ENCODE results near the gene CD59.
"Not testable (repeated sequence)": the region's sequence is repeated elsewhere in the genome, so short reads cannot be mapped to it uniquely, and the experiment has no call there.

CD59 gene

GRCh38 chr11:33713151-33713855 is 22.9 kb downstream of the CD59 start:
- no peak for DNase-seq

GRCh38 chr11:33712436-33712835 is 23.8 kb downstream of the CD59 start:
- no peak for DNase-seq

- no peak for DNase-seq
These were observed 26.8 kb downstream of the CD59 start for GRCh38 chr11:33709466-33709865.

- DNase-seq, result no peak
These were observed 27.2 kb downstream of the CD59 start for GRCh38 chr11:33708985-33709384.

- not testable (repeated sequence) for DNase-seq
These were observed 28.4 kb downstream of the CD59 start for GRCh38 chr11:33707831-33708230.

GRCh38 chr11:33706966-33707365 is 29.3 kb downstream of the CD59 start:
- no peak for DNase-seq

GRCh38 chr11:33706546-33706945 is 29.7 kb downstream of the CD59 start:
- no peak for DNase-seq

- no peak for DNase-seq
These were observed 31.8 kb downstream of the CD59 start for GRCh38 chr11:33704240-33705002.

GRCh38 chr11:33703788-33704187 is 32.4 kb downstream of the CD59 start:
- DNase-seq, result no peak

GRCh38 chr11:33703234-33703633 is 33.0 kb downstream of the CD59 start:
- no peak for DNase-seq

- no peak for DNase-seq
These were observed 34.7 kb downstream of the CD59 start for GRCh38 chr11:33701302-33702230.

- peak; percentile 63 for DNase-seq
These were observed 35.5 kb downstream of the CD59 start, which contains the start of gene C11orf91 for GRCh38 chr11:33700502-33701271. Gene C11orf91 (minus strand): TSS chr11:33700826. CDS start chr11:33700740, 86 bp downstream.

- DNase-seq, result no peak
These were observed 36.1 kb downstream of the CD59 start for GRCh38 chr11:33700063-33700501.

GRCh38 chr11:33699515-33700062 is 36.6 kb downstream of the CD59 start:
- no peak for DNase-seq

GRCh38 chr11:33698921-33699320 is 37.3 kb downstream of the CD59 start:
- no peak for DNase-seq

- DNase-seq, result no peak
These were observed 38.2 kb downstream of the CD59 start for GRCh38 chr11:33697997-33698396.

GRCh38 chr11:33696931-33697638 is 39.1 kb downstream of the CD59 start:
- no peak for DNase-seq

- DNase-seq, result no peak
These were observed 39.8 kb downstream of the CD59 start for GRCh38 chr11:33696411-33696810.

GRCh38 chr11:33695051-33695566 is 41.1 kb downstream of the CD59 start:
- DNase-seq, result no peak

GRCh38 chr11:33694346-33695050 is 41.7 kb downstream of the CD59 start:
- no peak for DNase-seq

Data from NCI-H1417 treated with DMSO at 0.1 percent for 48 hours (cell line).